ENCODE data around the gene TES.

DNA sequence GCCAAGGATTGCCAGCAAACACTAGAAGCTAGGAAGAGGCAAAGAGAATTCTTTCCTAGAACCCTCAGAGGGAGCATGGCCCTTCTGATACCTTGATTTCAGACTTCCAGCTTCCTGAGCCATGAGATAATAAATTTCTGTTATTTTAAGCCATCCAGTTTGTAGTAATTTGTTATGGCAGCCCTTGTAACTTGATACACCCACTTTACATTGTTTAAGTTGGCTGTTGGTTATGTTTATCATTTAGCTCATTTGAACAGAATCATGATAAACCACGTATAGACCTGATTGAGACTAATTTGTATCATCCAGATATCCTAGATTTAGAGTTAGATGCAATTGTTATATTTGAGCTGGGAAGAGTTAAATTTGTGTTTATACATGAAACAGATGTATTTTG lies 9.4 kb upstream of the TES start:
- no peak for TF ChIP-seq POLR2AphosphoS5 (IDR thresholded peaks at IDR 0.05)
- no peak for TF ChIP-seq MXI1 (conservative IDR thresholded peaks at IDR 0.05; ENCODE audit: poor library complexity, severe bottlenecking)
- TF ChIP-seq, protein P1, sequence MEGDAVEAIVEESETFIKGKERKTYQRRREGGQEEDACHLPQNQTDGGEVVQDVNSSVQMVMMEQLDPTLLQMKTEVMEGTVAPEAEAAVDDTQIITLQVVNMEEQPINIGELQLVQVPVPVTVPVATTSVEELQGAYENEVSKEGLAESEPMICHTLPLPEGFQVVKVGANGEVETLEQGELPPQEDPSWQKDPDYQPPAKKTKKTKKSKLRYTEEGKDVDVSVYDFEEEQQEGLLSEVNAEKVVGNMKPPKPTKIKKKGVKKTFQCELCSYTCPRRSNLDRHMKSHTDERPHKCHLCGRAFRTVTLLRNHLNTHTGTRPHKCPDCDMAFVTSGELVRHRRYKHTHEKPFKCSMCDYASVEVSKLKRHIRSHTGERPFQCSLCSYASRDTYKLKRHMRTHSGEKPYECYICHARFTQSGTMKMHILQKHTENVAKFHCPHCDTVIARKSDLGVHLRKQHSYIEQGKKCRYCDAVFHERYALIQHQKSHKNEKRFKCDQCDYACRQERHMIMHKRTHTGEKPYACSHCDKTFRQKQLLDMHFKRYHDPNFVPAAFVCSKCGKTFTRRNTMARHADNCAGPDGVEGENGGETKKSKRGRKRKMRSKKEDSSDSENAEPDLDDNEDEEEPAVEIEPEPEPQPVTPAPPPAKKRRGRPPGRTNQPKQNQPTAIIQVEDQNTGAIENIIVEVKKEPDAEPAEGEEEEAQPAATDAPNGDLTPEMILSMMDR (IDR thresholded peaks at IDR 0.05; ENCODE audit: poor library complexity, severe bottlenecking): no peak

All from neural cell (in vitro differentiated cells).